ENCODE results near the gene C2CD3.

C2CD3 gene

DNA sequence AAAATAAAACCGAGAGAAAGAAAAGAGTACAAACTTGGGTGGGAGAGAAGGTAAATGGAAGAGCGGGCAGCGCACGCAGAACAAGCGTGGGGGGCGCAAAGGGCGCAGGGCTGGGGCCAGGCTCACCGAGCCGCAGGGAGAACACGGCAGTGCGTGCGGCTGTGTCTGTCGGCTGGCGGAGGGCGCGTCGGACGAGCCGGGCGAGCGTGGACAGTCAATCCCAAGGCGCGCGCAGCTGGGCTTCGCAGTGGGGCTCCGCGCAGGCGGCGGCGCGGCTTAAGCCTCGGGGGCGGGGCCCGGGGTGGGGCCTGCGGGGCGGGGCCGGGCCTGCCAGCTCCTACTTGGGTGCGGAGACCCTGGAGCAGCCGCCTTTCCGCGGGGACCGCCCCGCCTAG is 188.2 kb downstream of the C2CD3 start, which contains the start of gene UCP2:
UCP2 (minus strand) TSS at position 249 of the 395 bp plus-strand sequence. CDS start 4,465 bp downstream, outside the sequence.
- peak; percentile 78 for DNase-seq (ENCODE audit: low read depth, low spot score)

DNA sequence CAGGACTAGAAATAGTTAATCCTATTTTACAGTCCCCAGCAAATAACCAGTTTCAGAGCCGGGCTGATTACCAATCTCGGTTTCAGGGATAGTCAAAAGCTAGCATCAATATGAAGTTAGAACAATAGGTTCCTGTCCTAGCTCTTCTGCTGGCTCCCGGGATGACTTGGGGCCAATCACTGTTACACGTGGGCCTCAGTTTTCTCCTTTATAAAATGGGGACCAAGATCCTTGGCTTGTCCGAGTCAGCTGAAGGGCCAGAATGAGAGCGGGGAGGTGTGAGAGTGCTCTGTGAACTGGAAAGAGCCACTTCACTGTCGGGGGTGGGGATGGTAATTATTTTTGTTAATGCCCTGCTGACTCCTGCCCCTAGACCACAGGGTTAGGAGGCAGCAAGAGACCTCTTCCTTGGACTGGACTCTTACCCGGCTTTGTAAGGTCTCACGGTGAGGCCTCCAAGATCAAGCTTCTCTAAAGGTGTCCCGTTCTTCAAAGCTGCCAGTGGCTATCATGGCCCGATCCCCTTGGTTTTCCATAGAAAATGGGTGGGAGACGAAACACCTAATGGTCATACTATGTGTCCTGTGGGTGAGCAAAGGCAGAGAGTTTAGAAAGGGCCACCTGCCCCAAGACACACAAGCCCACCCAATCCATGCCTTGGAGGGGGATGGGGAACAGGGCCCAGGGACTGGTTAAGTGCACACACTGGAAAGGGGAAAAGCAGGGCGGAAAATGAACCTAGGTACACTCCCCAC is 189.6 kb downstream of the C2CD3 start:
- no peak for DNase-seq (ENCODE audit: low read depth, low spot score)

DNA sequence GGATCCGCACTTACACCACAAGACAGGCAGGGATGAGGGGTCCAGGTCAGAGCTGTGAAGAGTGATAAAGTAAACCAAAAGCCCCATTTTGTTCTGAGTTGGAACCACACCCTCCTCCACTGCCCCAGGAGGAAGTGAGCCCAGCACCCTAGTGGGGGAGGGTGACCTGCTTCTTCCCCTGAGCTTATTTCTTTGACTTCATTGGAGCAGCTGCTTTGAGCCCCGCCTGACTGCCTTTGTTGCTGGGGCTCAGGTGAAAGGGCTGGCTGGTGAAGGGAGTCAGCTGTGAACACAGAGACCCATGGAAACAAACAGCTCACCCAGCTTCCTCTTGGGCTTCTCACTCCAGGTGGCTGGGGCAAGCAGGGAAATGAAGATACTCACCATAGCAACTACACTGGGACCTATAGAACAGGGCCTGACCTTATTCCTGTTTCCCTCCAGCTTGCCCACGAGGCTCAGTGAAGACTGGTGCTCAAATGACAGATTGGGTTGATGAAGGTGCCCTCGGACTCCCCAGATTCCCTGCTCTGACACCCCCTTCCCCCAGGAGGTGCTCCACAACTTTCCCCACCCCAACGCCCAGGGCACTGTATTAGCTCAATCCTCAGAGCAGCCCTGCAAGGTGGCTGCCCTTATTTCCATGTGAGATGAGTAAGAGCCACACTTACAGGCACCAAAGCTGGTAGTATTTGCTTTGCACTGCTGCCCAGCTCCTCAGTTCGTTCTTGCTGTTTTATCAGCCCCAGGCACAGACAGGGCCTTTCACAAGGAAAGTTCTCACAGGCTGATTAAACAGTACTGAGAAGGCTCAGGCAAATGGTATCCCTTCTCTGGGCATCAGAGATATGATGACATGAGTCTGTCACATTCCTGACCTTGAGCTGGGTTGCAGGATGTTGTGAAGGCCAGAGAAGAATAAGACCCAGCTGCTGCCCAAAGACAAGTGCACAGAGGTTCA is 190.5 kb downstream of the C2CD3 start:
- no peak for DNase-seq (ENCODE audit: low read depth, low spot score)

DNA sequence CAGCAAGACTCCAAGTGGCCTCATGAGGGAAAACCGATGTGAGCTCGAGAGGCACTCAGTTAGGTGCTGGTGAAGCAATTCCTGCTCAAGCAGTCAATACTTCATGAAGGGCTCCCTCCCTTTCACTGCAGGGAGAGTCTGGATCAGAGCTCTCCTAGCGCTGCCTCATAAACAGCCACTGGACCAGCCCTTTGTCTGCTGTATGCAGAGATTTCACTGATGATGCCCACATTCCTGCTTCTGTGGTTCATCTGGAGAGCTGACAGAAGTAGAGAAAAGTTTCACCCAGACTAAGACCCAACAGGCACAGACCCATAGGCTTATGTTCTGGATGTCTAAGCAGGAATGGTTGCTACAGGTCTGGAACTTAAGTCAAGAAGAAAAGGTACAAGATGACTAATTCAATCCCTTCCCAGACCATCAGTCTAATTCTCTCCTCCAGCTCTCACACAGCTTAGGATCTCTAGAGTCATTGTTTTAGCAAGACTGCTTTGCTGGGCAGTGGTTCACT is 192.2 kb downstream of the C2CD3 start:
- peak; percentile 48 for DNase-seq (ENCODE audit: low read depth, low spot score)

DNA sequence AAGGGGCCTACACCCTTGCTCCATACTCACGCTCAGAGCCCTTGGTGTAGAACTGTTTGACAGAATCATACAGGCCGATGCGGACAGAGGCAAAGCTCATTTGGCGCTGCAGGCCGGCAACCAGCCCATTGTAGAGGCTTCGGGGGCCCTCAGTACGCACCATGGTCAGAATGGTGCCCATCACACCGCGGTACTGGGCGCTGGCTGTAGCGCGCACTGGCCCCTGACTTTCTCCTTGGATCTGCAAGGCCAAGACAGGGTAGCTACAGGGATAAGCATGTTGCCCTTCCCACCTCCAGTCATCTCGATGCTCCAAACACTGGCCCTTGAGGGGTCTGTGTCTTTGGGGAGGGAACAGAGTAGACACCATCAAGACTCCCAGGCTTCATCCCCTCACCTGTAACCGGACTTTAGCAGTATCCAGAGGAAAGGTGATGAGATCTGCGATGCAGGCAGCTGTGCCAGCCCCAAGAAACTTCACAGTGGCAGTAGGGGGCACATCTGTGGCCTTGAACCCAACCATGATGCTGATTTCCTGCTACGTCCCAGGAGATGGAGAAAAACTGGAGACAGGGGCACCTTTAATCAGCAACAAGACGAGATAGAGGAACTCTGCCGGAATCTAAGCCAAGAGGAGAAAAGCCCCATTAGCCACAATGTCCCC is 192.8 kb downstream of the C2CD3 start:
- no peak for DNase-seq (ENCODE audit: low read depth, low spot score)

DNA sequence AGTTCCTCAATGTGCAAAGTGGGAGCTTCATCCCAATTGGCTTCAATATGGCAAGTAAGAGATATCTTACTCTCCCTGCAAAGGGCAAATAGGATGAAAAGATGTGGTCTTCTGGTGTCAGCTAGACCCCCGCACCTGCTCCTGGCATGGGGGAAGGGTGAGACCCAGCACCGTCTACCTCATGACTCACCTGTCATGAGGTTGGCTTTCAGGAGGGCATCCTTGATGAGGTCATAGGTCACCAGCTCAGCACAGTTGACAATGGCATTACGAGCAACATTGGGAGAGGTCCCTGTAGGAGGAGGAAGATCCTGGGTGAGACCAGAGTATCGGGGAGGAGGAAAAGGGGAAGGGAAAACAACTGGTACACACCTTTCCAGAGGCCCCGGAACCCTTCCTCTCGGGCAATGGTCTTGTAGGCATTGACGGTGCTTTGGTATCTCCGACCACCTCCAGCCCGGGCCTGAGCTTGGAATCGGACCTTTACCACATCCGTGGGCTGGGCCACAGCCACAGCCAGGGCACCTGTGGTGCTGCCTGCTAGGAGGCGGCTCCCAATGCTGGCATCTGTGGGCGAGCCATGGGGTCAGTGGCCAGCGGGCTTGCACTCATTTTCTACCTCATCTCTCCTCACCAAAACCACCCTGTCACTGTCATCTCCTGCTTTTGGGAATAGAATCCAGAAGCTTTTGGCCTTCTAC is 194.2 kb downstream of the C2CD3 start:
- no peak for DNase-seq (ENCODE audit: low read depth, low spot score)

DNA sequence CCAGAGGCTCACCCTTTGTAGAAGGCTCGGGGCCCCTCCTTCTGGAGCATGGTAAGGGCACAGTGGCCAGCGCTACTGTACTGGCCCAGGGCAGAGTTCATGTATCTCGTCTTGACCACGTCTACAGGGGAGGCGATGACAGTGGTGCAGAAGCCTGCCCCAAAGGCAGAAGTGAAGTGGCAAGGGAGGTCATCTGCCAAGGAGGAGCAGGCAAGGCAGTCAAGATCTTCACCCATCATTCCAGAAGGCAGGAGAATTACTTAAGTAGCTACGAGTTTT is 195.4 kb downstream of the C2CD3 start:
- no peak for DNase-seq (ENCODE audit: low read depth, low spot score)

DNA sequence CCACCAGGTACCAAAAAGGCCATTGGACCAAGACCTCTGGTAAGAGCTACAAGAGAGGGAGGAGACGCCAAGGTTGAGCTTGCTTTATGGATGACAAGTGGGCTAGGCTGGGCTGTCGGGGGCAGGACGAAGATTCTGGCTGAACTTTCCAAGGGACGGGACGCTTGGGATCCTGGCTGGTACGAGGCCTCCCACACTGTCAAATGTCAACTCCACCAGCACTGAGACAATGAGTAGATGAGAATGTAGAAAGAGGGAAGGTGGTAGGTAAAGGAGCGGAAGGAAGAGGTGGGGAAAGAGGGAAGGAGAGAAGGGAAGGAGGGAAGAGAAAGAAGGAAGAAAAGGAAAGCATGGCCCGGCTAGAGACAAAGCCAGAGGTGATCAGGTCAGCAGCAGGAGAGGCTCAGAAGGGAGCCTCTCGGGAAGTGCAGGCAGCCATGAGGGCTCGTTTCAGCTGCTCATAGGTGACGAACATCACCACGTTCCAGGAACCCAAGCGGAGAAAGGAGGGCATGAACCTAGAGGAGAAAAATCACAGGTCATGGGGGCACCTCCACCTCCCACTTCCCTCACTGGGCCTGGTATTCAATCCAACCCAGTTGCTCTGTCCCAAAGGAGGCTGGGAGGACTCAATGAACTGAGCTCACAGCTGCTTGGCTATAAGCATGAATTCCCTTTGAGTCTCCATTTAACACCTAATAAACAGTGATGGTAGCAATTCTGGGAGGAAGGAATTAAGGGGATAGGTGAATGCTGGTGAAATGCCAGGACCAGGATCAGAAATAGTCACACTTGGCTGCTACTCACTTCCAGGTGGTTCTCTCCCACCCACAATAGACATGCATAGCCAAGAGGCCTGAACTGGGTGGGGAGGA is 196.0 kb downstream of the C2CD3 start:
- DNase-seq (ENCODE audit: low read depth, low spot score): no peak

DNA sequence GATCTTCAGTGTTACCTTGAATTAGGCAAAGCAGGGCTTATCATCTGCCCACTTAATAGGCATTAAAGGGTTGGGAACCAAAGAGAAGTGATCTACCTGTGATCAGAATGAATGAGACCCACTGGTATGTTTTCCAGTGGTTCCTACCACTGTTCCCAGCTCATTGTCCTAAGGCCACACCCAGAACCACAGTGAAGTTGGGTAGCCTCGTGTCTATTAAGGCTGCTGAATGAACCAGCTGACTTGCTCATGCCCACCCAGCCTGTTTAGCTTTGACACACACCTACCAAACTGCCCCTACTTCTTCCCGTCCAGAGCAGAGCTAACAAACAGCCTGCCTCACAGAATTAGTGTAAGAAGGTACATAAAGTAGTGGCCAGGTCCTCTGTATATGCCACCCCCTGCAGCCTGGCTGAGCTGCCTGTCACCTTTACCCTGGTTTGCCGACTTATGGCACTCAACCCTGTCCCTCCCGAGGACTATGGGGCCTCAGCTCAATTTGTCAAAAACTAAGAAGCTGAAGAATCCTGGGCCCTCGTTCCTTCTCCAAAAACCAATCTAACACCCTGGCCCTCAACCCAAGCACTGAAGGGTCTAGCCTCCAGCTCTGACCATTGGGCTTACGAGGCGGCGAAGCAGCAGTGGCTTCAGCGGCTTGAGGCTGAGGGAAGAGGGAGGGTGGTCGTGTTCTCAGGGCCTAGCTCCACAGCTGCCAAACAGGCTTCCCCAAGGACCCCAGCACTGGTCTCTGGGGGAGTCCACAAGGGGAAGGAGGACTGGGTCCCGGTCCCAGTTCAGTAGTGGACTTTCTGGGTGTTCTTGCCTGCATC is 198.0 kb downstream of the C2CD3 start:
- DNase-seq (ENCODE audit: low read depth, low spot score): no peak

DNA sequence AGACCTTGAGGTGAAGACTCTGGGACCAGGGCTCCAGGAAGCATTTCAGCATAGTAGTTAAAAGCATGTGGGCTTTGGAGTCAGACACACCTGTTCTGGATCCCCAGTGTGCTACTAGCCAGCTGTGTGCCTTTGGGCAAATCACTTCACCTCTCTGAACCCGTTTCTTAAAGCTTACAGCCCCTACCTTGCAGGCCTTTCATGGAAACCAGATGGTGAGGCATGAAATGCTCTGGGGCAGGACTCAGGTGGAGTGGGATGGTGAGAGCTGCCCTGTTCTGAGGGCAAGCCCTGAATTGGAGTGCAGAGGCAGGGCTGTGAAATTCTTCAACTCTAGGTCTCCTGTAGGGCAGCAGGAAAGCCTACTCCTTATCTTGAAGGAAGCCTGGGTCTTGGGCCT is 198.6 kb downstream of the C2CD3 start:
- DNase-seq (ENCODE audit: low read depth, low spot score): no peak

DNA sequence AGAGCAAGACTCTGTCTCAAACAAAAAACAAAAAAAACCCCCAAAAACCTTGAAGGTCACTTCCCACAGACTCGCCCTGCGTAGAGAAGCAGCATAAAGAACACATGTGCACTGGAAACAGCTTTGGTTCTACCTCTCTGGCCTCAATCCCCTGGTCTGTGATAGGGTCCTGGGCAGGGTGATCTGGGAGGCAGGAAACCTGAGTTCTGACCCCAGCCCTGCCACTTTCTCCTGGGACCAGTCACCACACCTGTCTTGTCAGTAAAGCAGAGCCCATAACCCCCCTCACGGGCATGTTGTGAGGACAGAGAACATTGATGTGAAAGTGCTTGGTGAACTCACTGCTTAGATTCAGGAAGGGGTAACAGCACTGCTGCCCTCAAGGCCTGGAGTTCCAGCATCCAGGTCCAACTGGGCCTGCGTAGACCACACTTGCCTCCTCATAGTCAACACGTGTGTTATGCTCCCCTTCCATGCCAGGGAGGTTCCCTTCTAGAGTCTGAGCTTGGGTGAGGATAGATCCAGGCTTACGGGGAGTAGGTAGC is 199.6 kb downstream of the C2CD3 start:
- DNase-seq (ENCODE audit: low read depth, low spot score): no peak

DNA sequence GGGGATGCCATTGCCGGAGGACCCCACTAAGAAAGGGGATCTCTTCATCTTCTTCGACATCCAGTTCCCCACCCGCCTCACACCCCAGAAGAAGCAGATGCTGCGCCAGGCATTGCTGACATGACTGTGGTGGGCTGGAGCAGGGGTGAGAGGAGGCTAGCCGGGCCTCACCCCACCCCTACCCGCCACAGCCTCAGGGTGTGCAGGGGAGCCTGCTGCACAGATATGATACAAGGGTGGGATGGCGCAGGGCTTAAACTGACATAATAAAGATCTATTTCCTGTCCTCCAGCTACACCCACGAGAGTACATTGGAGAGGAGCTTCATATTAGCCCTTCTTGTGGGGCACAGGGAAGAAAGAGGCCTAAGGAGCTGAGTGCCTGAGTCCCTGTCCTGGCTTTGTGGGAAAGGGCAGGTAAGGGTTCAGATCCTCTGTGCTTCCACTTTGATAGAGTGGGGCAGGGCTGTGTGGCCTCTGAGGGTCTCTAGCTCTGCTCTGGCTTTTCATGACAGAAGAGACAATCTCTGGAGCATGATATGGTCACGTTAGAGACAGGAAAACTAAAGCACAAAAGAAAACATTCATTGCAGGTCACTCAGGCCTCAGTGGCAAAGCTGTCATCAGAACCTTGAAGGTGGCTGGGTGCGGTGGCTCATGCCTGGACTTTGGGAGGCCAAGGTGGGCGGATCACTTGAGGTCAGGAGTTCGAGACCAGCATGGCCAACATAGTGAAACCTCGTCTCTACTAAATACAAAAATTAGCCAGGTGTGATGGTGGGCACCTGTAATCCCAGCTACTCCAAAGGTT is 200.6 kb downstream of the C2CD3 start:
- DNase-seq (ENCODE audit: low read depth, low spot score): no peak

DNA sequence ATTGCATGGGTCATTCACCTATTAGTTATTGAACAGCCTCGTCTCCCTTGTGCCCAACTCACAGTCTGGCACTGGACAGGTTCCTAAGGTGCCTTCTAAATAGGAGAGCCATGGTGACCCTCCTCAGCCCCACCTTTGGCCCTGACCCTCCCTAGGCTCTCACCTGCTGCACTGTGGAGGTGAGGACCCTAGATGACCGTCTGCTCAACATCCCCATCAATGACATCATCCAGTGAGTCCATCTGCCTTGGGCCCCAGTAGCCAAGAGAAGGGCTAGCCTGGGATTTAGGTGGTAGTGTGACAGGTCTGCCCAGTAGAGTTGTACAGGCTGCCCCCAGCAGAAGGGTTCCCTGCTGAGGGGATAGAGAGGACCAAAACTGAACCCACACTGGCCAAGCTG is 201.7 kb downstream of the C2CD3 start:
- no peak for DNase-seq (ENCODE audit: low read depth, low spot score)

DNA sequence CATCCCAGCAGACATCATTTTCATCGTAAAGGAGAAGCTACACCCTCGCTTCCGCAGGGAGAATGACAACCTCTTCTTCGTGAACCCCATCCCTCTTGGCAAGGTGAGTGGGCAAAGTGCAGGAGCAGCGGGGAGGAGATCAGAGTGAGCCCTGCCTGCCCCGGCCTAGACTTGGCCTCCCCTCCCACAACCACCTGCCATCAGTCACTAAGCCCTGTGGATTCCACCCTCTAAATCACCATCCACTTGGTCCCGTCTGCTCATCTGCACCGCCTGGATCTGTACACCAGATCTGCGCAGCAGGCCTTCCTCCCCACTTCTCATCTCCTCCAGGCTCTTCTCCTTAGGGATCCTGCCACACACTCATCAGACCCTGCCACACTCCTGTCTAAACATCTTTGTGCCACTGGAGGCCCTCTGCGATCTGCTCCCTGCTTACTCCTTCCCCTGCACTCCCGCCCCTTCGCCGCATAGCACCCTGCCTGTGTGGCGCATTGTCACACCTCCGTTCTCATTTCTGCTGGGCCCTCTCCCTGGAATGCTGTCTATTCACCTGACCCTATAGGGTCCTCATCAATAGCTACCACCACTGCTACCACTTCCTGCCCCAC is 202.3 kb downstream of the C2CD3 start:
- no peak for DNase-seq (ENCODE audit: low read depth, low spot score)

DNA sequence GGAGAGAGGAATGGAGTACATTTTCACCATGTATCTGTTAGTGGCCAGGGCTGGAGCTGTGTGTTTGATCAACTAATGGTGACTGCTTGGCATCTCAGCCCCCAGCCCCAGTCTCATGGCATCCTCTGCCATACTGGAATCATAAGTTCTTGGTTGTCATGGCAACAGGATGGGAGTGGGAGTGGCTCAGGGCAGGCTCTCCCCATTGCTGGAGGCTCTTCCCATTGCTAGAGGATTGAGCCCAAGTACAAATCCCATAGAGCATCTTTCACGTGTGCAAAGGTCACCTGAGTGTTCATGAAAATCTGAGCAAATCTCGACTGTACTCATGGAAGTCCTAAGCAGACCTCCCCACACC is 205.1 kb downstream of the C2CD3 start:
- DNase-seq (ENCODE audit: low read depth, low spot score): no peak

DNA sequence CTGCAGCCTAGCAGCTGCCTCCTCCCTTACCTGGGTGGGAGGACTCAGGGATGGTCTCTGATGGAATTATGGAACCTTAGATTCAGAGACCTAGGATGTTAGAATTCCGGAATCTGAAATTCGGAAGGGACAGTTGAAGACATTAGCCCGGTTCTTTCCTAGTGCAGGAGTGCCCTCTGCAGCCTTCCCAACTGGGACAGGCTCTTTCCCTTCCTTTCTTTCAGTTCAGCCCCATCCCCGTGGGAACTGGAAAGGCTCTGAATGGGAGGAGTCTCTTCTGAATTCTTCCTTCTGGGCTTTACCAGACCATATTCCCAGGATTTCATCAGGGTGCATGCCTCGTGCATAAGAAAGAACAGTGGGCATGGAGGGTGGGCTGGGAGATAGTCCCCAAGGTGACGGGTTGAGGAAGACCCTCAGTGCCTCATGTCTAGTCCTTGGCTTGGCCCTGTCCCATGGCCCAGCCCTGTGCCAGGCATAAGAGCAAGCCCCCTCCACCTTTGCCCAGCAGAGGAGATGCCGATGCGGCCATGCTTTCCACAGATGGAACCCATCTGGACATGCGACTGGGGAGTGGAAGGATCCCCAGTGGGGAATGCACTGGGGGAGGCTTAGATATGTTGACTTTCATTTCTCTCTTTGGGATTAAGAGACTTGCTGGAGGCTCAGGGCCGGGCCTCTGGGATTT is 205.6 kb downstream of the C2CD3 start:
- no peak for DNase-seq (ENCODE audit: low read depth, low spot score)

DNA sequence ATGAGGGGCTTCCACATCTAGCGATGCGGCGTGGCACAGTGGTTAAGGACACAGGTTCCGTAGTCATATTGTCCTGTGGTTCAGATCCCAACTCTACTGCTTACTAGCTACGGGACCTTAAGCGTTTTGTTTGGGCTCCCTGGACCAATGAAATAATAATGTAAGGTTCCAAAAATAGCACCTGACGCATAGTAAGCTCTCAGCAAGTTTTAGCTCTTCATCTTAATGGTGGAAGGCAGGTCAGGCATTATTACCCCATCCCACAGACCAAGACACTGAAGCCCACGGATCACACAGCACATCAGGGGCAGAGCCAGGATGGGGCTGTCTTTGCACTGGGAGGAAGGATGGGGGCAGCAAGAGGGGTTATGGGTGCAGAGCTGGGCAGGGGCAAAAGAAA is 206.9 kb downstream of the C2CD3 start:
- no peak for DNase-seq (ENCODE audit: low read depth, low spot score)
